Measurements from ENCODE around the gene GRIN3A.

The GRIN3A gene

GRCh38 chr9:101634741-101635409, 103.6 kb downstream of the GRIN3A start:
- Histone ChIP-seq H3K4me3 (ENCODE audit: insufficient read length, low read depth) (no peak overlapping the region), H3K27me3 (ENCODE audit: insufficient read depth, insufficient read length) (no peaks in the 10 kb centered on the region), H3K9ac (ENCODE audit: insufficient read length, low read depth) (no peak overlapping the region), H3K36me3 (ENCODE audit: insufficient read depth, insufficient read length, low read length) (no peaks in the 10 kb centered on the region), H3K4me1 (ENCODE audit: insufficient read depth, insufficient read length) (no peaks in the 10 kb centered on the region), H3K9me3 (ENCODE audit: insufficient read depth, low read length) (no peaks in the 10 kb centered on the region)
- TF ChIP-seq YY1 (IDR thresholded peaks at IDR 0.05; ENCODE audit: insufficient read depth, insufficient read length) (no peak), SUZ12 (IDR thresholded peaks at IDR 0.05; ENCODE audit: extremely low read depth, insufficient read depth, insufficient read length) (no peak), ZNF274 (IDR thresholded peaks at IDR 0.05; ENCODE audit: low read depth, low read length) (no peak)
- DNase-seq (ENCODE audit: low read depth, low spot score): no peak

GRCh38 chr9:101632611-101633010, 105.8 kb downstream of the GRIN3A start:
- no peak overlapping the region for H3K4me3 ChIP-seq (ENCODE audit: insufficient read length, low read depth)
- TF ChIP-seq SUZ12 (IDR thresholded peaks at IDR 0.05; ENCODE audit: extremely low read depth, insufficient read depth, insufficient read length) (no peak), YY1 (IDR thresholded peaks at IDR 0.05; ENCODE audit: insufficient read depth, insufficient read length) (no peak), ZNF274 (IDR thresholded peaks at IDR 0.05; ENCODE audit: low read depth, low read length) (no peak)
- H3K27me3 ChIP-seq (ENCODE audit: insufficient read depth, insufficient read length): no peaks in the 10 kb centered on the region
- no peaks in the 10 kb centered on the region for H3K9me3 ChIP-seq (ENCODE audit: insufficient read depth, low read length)
- H3K9ac ChIP-seq (ENCODE audit: insufficient read length, low read depth): no peak overlapping the region
- H3K4me1 ChIP-seq (ENCODE audit: insufficient read depth, insufficient read length): no peaks in the 10 kb centered on the region
- DNase-seq (ENCODE audit: low read depth, low spot score): no peak
- H3K36me3 ChIP-seq (ENCODE audit: insufficient read depth, insufficient read length, low read length): no peaks in the 10 kb centered on the region

GRCh38 chr9:101631892-101632291, 106.6 kb downstream of the GRIN3A start:
- no peaks in the 10 kb centered on the region for H3K36me3 ChIP-seq (ENCODE audit: insufficient read depth, insufficient read length, low read length)
- no peak overlapping the region for H3K4me3 ChIP-seq (ENCODE audit: insufficient read length, low read depth)
- no peaks in the 10 kb centered on the region for H3K4me1 ChIP-seq (ENCODE audit: insufficient read depth, insufficient read length)
- H3K27me3 ChIP-seq (ENCODE audit: insufficient read depth, insufficient read length): no peaks in the 10 kb centered on the region
- H3K9me3 ChIP-seq (ENCODE audit: insufficient read depth, low read length): no peaks in the 10 kb centered on the region
- no peak overlapping the region for H3K9ac ChIP-seq (ENCODE audit: insufficient read length, low read depth)
- TF ChIP-seq SUZ12 (IDR thresholded peaks at IDR 0.05; ENCODE audit: extremely low read depth, insufficient read depth, insufficient read length) (no peak), YY1 (IDR thresholded peaks at IDR 0.05; ENCODE audit: insufficient read depth, insufficient read length) (no peak), ZNF274 (IDR thresholded peaks at IDR 0.05; ENCODE audit: low read depth, low read length) (no peak)
- no peak for DNase-seq (ENCODE audit: low read depth, low spot score)

GRCh38 chr9:101629636-101630035, 108.8 kb downstream of the GRIN3A start:
- no peaks in the 10 kb centered on the region for H3K27me3 ChIP-seq (ENCODE audit: insufficient read depth, insufficient read length)
- no peak overlapping the region for H3K4me3 ChIP-seq (ENCODE audit: insufficient read length, low read depth)
- no peak overlapping the region for H3K9ac ChIP-seq (ENCODE audit: insufficient read length, low read depth)
- no peak for DNase-seq (ENCODE audit: low read depth, low spot score)
- H3K4me1 ChIP-seq (ENCODE audit: insufficient read depth, insufficient read length): no peaks in the 10 kb centered on the region
- no peaks in the 10 kb centered on the region for H3K36me3 ChIP-seq (ENCODE audit: insufficient read depth, insufficient read length, low read length)
- no peak for TF ChIP-seq SUZ12 (IDR thresholded peaks at IDR 0.05; ENCODE audit: extremely low read depth, insufficient read depth, insufficient read length)
- no peak for TF ChIP-seq YY1 (IDR thresholded peaks at IDR 0.05; ENCODE audit: insufficient read depth, insufficient read length)
- no peak for TF ChIP-seq ZNF274 (IDR thresholded peaks at IDR 0.05; ENCODE audit: low read depth, low read length)
- H3K9me3 ChIP-seq (ENCODE audit: insufficient read depth, low read length): no peaks in the 10 kb centered on the region

GRCh38 chr9:101628173-101628572, 110.3 kb downstream of the GRIN3A start:
- Histone ChIP-seq H3K4me1 (ENCODE audit: insufficient read depth, insufficient read length) (no peaks in the 10 kb centered on the region), H3K9ac (ENCODE audit: insufficient read length, low read depth) (no peak overlapping the region), H3K4me3 (ENCODE audit: insufficient read length, low read depth) (no peak overlapping the region), H3K9me3 (ENCODE audit: insufficient read depth, low read length) (no peaks in the 10 kb centered on the region), H3K36me3 (ENCODE audit: insufficient read depth, insufficient read length, low read length) (no peaks in the 10 kb centered on the region), H3K27me3 (ENCODE audit: insufficient read depth, insufficient read length) (no peaks in the 10 kb centered on the region)
- no peak for DNase-seq (ENCODE audit: low read depth, low spot score)
- no peak for TF ChIP-seq ZNF274 (IDR thresholded peaks at IDR 0.05; ENCODE audit: low read depth, low read length)
- no peak for TF ChIP-seq YY1 (IDR thresholded peaks at IDR 0.05; ENCODE audit: insufficient read depth, insufficient read length)
- no peak for TF ChIP-seq SUZ12 (IDR thresholded peaks at IDR 0.05; ENCODE audit: extremely low read depth, insufficient read depth, insufficient read length)

- Histone ChIP-seq H3K4me3 (ENCODE audit: insufficient read length, low read depth) (no peak overlapping the region), H3K9me3 (ENCODE audit: insufficient read depth, low read length) (no peaks in the 10 kb centered on the region), H3K9ac (ENCODE audit: insufficient read length, low read depth) (no peak overlapping the region), H3K36me3 (ENCODE audit: insufficient read depth, insufficient read length, low read length) (no peaks in the 10 kb centered on the region), H3K4me1 (ENCODE audit: insufficient read depth, insufficient read length) (no peaks in the 10 kb centered on the region), H3K27me3 (ENCODE audit: insufficient read depth, insufficient read length) (no peaks in the 10 kb centered on the region)
- TF ChIP-seq SUZ12 (IDR thresholded peaks at IDR 0.05; ENCODE audit: extremely low read depth, insufficient read depth, insufficient read length) (no peak), ZNF274 (IDR thresholded peaks at IDR 0.05; ENCODE audit: low read depth, low read length) (no peak), YY1 (IDR thresholded peaks at IDR 0.05; ENCODE audit: insufficient read depth, insufficient read length) (no peak)
- no peak for DNase-seq (ENCODE audit: low read depth, low spot score)
Observed at GRCh38 chr9:101626295-101626694, 112.2 kb downstream of the GRIN3A start.

GRCh38 chr9:101625876-101626275, 112.6 kb downstream of the GRIN3A start:
- TF ChIP-seq YY1 (IDR thresholded peaks at IDR 0.05; ENCODE audit: insufficient read depth, insufficient read length) (no peak), SUZ12 (IDR thresholded peaks at IDR 0.05; ENCODE audit: extremely low read depth, insufficient read depth, insufficient read length) (no peak), ZNF274 (IDR thresholded peaks at IDR 0.05; ENCODE audit: low read depth, low read length) (no peak)
- no peak overlapping the region for H3K4me3 ChIP-seq (ENCODE audit: insufficient read length, low read depth)
- H3K36me3 ChIP-seq (ENCODE audit: insufficient read depth, insufficient read length, low read length): no peaks in the 10 kb centered on the region
- H3K9me3 ChIP-seq (ENCODE audit: insufficient read depth, low read length): no peaks in the 10 kb centered on the region
- no peak for DNase-seq (ENCODE audit: low read depth, low spot score)
- no peak overlapping the region for H3K9ac ChIP-seq (ENCODE audit: insufficient read length, low read depth)
- no peaks in the 10 kb centered on the region for H3K4me1 ChIP-seq (ENCODE audit: insufficient read depth, insufficient read length)
- no peaks in the 10 kb centered on the region for H3K27me3 ChIP-seq (ENCODE audit: insufficient read depth, insufficient read length)

All from NT2/D1 (cell line).